GM10248 (cell line): Measurements from ENCODE around the gene PGBD5.

Experiments used
- CTCF ChIA-PET: fragments of 300-600 bp; sonication (Branson Sonifier 250); formaldehyde crosslinking; extraction: SDS; loops from one replicate; lab custom pipeline; 2021; ENCODE audit warnings: antibody characterized with exemption; lab: Yijun Ruan, JAX
- POLR2A ChIA-PET: fragments of 350-650 bp; sonication (Branson Sonifier 250); formaldehyde crosslinking; extraction: SDS; loops from one replicate; lab custom pipeline; 2020; ENCODE audit warnings: antibody characterized with exemption; lab: Yijun Ruan, JAX
- DNase-seq: peaks from one replicate; pipeline ENCODE4 v3.0.0; 2012; ENCODE audit errors: extremely low spot score
- CTCF ChIP-seq: IDR thresholded peaks from 2 replicates; pipeline ENCODE4 v1.5.1; 2012; ENCODE audit warnings: mild to moderate bottlenecking, low read depth; ENCODE audit errors: extremely low read depth, missing control alignments, control extremely low read depth

Gene PGBD5

GRCh38 chr1:230441183-230442029, 15.3 kb upstream of the PGBD5 start:
- no peak for DNase-seq
- POLR2A ChIA-PET: no interaction called here
- CTCF ChIA-PET: no interaction called here
- no peak for TF ChIP-seq CTCF

- DNase-seq: no peak
- no peak for TF ChIP-seq CTCF
- ChIA-PET POLR2A (no interaction called here), CTCF (interaction anchor here (0.7 kb wide), 1 partner anchor 10 kb away, joined by 3 read pairs; no protein-coding TSS in a partner anchor)
Observed at GRCh38 chr1:230435108-230435507, 9.0 kb upstream of the PGBD5 start.

GRCh38 chr1:230431527-230431926, 5.4 kb upstream of the PGBD5 start:
- ChIA-PET POLR2A (no interaction called here), CTCF (no interaction called here)

GRCh38 chr1:230430499-230430898, 4.4 kb upstream of the PGBD5 start:
- TF ChIP-seq CTCF: no peak
- CTCF ChIA-PET: no interaction called here
- no peak for DNase-seq
- POLR2A ChIA-PET: no interaction called here

More at GRCh38 chr1:230431527-230431926, 5.4 kb upstream of the PGBD5 start:
- TF ChIP-seq CTCF: no peak
- DNase-seq: no peak

- no peak for TF ChIP-seq CTCF
- no peak for DNase-seq
- ChIA-PET CTCF (no interaction called here), POLR2A (no interaction called here)
Observed at GRCh38 chr1:230429067-230429735, 3.1 kb upstream of the PGBD5 start.

- CTCF ChIA-PET: no interaction called here
- no peak for DNase-seq
Observed at GRCh38 chr1:230427981-230428380, 1.8 kb upstream of the PGBD5 start.

More at GRCh38 chr1:230427981-230428380, 1.8 kb upstream of the PGBD5 start:
- POLR2A ChIA-PET: no interaction called here
- no peak for TF ChIP-seq CTCF
